ENCODE measurements around the gene PORCN.

Gene PORCN

DNA sequence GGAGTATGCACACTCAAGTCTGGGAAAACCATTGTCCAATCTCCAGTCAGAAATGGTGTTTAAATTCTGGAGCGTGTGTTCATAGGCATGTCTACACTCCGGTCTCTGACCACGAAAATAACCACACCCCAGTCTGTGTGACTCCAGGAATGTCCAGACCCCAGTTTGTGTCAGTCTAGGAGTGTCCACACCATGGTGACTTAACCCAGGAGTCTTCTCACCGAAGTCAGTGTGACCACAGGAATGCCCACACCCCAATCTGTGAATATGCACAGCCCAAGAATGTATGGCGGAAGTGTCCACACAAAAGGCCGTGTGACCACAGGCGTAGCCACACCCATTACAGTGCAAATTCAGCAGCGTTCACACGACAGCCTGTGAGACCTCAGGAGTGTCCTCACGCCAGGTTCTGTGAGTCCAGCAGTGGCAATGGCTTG lies 21.4 kb upstream of the PORCN start:
- peak; percentile 2 to 12 for DNase-seq
- TF ChIP-seq POLR2A (IDR thresholded peaks at IDR 0.05; ENCODE audit: low read length) (no peak), GATA1 (IDR thresholded peaks at IDR 0.05; ENCODE audit: low read depth, low read length) (no peak)

DNA sequence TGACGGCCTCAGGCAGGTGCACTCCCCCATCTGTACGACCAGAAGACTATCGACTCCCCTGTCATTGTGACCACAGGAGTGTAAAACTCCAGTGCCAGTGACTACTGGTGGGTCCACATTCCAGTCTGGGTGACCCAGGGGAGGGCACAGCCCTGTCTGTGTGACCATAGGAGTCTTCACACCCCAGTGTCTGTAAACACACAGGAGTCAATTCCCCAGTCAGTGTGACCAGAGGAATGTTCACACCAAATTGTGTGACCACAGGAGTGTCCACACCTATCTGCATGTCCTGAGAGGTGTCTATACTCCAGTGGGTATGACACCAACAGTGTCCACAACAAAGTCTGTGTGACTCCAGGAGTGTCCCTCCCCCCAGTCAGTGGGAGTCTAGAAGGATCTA lies 20.8 kb upstream of the PORCN start:
- DNase-seq = no peak
- TF ChIP-seq GATA1 (IDR thresholded peaks at IDR 0.05; ENCODE audit: low read depth, low read length) = no peak
- TF ChIP-seq POLR2A (IDR thresholded peaks at IDR 0.05; ENCODE audit: low read length) = no peak

DNA sequence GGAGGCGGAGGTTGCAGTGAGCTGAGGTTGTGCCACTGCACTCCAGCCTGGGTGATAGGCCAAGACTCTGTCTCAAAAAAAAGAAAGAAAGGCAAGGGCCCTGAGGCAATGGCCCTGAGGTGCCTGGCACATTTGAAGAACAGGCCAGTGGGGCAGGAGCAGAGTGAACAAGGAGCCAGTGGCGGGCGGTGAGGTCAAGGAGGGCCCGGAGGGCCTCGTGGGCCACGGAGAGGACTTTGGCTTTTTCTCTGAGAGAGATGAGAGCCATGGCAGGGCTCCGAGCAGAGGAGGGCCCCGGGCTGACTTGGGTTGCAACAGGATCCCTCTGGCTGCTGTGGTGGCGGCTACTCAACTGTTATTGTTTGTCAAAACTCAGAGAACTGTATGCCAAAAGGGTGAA lies 19.5 kb upstream of the PORCN start:
- no peak for TF ChIP-seq POLR2A (IDR thresholded peaks at IDR 0.05; ENCODE audit: low read length)
- TF ChIP-seq GATA1 (IDR thresholded peaks at IDR 0.05; ENCODE audit: low read depth, low read length) = no peak
- DNase-seq = no peak

DNA sequence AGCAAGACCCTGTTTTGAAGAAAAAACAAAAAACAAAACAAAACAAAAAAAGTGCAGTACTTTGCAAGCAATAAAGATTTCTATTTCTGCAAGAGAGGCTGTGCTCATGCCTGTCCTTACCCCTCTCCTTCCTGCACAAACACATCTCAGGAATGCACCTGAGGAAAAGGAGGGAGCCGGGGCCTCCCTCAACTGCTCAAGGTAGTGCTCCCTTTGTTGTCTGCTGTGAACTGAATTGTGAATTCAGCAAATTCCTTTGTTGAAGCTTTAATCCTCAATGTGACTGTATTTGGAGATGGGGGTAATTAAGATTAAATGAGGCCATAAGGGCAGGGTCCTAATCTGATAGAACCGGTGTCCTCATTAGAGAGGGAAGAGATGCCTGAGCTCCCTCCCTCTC lies 18.9 kb upstream of the PORCN start:
- TF ChIP-seq GATA1 (IDR thresholded peaks at IDR 0.05; ENCODE audit: low read depth, low read length) (no peak), POLR2A (IDR thresholded peaks at IDR 0.05; ENCODE audit: low read length) (no peak)
- DNase-seq = no peak

DNA sequence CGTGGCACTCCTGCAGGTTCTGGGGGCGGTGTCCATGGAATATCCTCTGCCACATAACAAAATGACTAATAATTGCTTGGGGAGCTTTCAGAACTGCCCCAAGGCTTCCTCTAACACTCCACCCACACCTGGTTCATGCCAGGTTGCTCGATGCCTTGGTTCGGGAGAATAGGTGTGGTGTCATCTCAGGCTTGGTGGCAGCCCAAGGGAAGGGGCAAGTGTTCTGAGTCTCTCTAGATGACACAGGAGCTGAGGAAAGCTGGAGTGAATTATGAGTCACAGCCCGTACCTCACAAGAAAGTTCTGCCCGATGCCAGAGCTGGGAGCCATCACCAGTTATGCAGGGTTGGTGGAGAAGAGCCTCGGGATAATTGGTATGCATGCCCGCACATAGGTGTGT lies 18.1 kb upstream of the PORCN start:
- DNase-seq = no peak
- TF ChIP-seq GATA1 (IDR thresholded peaks at IDR 0.05; ENCODE audit: low read depth, low read length) (no peak), POLR2A (IDR thresholded peaks at IDR 0.05; ENCODE audit: low read length) (no peak)

DNA sequence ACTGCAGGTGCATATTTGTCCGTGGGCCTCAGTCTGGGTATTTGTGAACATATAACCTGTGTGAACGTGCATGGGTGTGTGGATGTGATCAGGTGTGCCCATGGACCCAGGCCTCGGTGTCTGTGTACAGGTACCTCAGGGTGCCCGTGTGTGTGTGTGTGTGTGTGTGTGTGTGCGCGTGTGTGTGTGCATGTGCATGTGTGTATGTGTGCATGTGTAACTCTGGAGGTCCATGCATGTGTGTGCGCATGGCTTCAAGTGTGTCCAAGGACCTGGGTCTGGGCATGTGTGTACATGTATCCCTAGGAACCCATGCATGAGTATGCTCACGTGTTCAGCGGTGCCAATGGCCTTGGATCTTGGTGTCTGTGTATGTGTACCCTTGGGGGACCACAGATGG lies 17.0 kb upstream of the PORCN start:
- DNase-seq = no peak
- TF ChIP-seq GATA1 (IDR thresholded peaks at IDR 0.05; ENCODE audit: low read depth, low read length) (no peak), POLR2A (IDR thresholded peaks at IDR 0.05; ENCODE audit: low read length) (no peak)

DNA sequence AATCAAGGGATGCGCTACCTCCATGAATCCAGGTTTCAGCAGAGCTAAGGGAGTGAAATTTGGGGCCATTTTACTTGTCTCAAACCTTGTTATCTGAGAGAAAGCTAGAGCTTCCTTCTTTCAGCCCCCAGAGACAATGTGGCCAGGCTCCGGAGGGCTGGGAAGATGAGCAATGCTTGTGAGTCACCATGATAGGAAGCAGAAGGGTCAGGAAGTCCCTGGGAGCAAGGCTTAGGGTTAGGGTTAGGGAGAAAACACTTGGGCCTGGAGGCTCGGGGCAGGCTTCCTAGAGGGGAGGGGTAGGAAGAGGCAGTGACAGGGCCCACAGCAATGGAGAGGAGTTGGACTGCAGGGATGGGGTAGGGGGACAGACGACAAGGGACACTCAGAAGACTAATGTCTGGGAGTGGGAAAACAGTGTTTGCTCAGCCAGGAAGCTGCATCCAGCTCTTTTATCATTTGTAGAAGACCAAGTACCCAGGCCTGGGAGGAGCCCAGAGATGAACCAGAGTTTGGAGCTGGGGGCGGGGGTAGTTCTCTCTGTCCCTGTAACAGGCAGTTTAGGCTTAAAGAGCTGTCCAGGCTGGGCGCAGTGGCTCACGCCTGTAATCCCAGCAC lies 16.4 kb upstream of the PORCN start:
- DNase-seq = no peak
- TF ChIP-seq POLR2A (IDR thresholded peaks at IDR 0.05; ENCODE audit: low read length) (no peak), GATA1 (IDR thresholded peaks at IDR 0.05; ENCODE audit: low read depth, low read length) (no peak)

DNA sequence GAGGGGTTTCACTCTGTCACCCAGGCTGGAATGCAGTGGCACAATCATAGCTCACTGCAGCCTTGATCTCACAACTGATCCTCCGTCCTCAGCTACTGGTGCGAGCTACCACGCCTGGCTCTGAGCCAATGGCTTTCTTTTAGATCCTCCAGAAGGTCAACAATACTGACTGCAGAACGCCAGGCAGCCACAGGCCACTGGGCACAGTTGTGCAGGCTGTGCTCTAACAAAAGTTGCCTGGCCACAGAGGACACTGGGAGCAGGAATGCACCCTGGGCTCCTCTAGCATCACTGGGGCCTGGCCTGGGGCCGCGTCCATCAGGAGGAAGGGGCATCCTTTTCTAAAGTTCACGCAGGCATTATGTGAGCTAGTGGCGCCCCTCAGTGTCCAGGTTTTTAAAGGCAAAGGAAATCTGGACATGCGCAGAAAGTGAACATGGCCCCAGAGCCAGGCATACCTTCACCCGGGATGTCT lies 14.9 kb upstream of the PORCN start:
- TF ChIP-seq POLR2A (IDR thresholded peaks at IDR 0.05; ENCODE audit: low read length) (no peak), GATA1 (IDR thresholded peaks at IDR 0.05; ENCODE audit: low read depth, low read length) (no peak)

DNA sequence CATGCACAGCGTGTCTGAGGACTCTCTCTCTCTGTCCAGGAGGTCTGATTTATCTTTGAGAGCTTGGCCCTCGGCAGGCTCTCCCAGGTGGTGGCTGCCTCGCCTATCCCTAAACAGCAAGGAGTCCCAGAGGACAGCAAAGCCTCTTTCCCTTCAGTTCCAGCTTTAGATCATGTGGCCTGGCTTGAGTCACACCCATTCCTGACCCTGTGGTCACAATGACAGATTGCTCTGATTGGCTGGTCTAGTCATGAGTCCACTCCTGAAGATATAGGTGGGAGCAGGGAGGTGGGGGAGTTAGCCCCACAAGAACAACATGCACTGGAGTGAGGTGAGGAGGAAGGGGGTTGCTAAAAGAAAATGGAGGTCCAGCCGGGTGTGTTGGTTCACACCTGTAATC lies 12.1 kb upstream of the PORCN start:
- no peak for DNase-seq
- no peak for TF ChIP-seq GATA1 (IDR thresholded peaks at IDR 0.05; ENCODE audit: low read depth, low read length)
- no peak for TF ChIP-seq POLR2A (IDR thresholded peaks at IDR 0.05; ENCODE audit: low read length)

More for the DNA sequence above, 14.9 kb upstream of the PORCN start:
- peak; percentile 34 to 43 for DNase-seq

DNA sequence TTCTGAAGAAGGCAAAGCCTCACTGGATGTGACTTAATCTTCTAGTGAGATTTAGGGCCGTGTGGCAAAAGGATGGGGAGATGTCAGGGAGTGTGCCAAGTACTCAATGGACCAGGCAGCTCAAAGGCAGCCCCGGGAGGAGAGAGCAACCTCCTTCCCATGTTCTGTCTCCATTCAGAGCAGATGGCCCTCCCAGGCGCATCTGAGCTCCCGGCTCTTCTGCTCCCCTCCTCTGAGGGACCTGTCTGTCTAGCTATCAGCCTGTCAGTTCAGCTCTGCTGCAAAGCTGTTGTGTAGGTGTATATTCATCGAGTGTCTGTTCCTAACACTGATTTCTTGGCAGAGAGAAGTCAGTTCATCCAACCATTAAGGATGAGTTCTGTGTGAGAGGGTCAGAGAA lies 10.9 kb upstream of the PORCN start:
- TF ChIP-seq GATA1 (IDR thresholded peaks at IDR 0.05; ENCODE audit: low read depth, low read length) (no peak), POLR2A (IDR thresholded peaks at IDR 0.05; ENCODE audit: low read length) (no peak)
- no peak for DNase-seq

DNA sequence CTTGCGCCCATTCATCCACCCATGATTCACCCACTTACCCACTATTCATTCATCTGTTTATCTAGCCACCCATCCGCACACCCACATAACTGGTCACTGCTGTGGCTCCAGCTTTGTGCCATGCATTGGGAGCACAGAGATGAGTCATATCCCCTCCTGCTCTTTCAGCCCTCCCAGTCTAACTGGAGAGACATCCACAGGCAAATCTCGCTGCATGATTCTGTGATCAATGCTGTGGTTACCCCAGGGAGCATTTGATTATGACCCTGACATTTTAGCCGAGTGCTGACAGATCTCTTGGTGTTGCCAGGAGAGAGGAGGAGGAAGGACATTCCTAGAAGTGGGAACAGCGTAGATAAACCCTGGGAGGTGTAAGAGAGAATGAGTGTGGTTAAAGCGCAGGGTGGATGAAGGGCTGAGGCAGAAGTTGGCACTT lies 10.4 kb upstream of the PORCN start:
- peak in 1 of 2 experiments; percentile 2 for DNase-seq
- no peak for TF ChIP-seq POLR2A (IDR thresholded peaks at IDR 0.05; ENCODE audit: low read length)
- TF ChIP-seq GATA1 (IDR thresholded peaks at IDR 0.05; ENCODE audit: low read depth, low read length) = no peak

DNA sequence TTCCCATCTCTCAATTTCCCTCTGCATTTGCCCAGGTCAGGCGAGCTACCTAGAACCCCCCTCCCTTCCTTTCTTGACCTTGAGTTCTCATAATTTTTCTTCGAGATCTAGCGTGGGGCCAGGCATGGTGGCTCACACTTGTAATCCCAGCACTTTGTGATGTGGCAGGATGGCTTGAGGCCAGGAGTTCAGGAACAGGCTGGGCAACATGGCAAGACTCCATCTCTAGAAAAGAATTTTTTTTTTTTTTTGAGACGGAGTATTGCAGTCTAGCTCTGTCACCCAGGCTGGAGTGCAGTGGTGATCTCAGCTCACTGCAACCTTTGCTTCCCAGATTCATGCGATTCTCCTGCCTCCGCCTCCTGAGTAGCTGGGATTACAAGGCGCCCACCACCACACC lies 4.5 kb upstream of the PORCN start:
- TF ChIP-seq GATA1 (IDR thresholded peaks at IDR 0.05; ENCODE audit: low read depth, low read length) = no peak
- no peak for TF ChIP-seq POLR2A (IDR thresholded peaks at IDR 0.05; ENCODE audit: low read length)
- no peak for DNase-seq

DNA sequence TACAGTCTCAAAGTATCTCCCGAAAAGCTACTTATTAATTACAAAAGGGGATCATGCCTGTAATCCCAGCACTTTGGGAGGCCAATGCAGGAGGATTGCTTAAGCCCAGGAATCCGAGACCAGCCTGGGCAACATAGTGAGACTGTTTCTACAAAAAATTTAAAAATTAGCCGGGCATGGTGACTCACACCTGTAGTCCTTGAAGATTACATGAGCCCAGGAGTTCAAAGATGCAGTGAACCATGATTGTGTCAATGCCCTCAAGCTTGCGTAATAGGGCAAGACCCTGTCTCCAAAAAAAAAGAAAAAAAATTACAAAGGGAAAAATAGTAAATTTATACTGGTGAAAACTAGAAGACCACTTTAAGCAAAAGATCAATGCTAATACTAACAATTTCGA lies 3.3 kb upstream of the PORCN start:
- TF ChIP-seq POLR2A (IDR thresholded peaks at IDR 0.05; ENCODE audit: low read length) = no peak
- no peak for DNase-seq

DNA sequence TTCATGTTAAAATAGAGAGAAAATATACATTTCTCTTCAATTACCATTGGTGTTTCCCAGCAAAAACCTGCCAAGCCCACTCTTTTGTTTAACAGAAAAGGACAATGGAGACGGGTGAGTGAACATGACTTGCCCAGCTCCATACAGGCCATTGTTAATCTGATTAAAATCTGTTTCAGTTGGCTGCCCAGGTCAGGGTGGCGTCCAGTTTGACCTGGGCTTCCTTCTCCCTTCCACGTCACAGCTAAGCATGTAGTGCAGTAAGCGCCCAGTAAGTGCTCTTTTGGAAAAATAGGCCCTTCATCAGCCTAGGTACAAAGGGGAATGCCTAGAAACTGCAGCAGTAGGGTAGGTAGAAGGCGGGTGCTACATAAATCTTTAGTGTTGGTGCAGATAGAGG lies 1.5 kb upstream of the PORCN start:
- TF ChIP-seq GATA1 (IDR thresholded peaks at IDR 0.05; ENCODE audit: low read depth, low read length) (no peak), POLR2A (IDR thresholded peaks at IDR 0.05; ENCODE audit: low read length) (no peak)
- DNase-seq = no peak

DNA sequence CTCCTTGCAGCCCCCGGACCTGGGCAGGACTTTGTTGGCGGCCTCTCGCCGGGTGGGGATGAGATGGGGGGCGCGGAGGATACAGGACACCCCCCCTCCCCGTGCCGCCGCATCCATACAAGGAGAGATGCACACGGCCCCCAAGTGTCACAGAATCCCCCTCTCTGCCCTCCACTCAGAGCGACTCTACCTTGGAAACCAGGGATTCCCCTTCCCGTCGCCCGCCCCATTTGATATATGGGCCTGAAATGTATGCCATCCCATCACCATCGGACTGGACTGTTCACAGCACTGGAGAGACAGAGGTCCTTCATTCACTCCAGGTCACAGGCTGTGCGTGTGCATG lies 426 bp downstream of the PORCN start:
- no peak for TF ChIP-seq GATA1 (IDR thresholded peaks at IDR 0.05; ENCODE audit: low read depth, low read length)
- TF ChIP-seq POLR2A (IDR thresholded peaks at IDR 0.05; ENCODE audit: low read length) = no peak
- DNase-seq = no peak

DNA sequence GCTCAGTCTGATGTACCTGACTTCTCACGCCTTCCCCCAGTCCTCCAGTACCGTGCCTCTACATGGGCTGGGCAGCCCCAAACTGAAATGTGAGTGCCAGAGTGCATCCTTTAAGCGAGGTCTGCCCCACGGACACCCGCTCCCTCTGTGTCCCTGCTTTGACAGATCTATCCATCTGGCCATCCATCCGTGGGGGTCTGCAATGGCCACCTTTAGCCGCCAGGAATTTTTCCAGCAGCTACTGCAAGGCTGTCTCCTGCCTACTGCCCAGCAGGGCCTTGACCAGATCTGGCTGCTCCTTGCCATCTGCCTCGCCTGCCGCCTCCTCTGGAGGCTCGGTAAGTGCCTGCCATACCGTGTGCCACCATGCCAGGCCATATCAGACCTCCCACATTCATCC lies 827 bp downstream of the PORCN start:
- no peak for DNase-seq
- TF ChIP-seq GATA1 (IDR thresholded peaks at IDR 0.05; ENCODE audit: low read depth, low read length) = no peak
- TF ChIP-seq POLR2A (IDR thresholded peaks at IDR 0.05; ENCODE audit: low read length) = no peak
